Adrenal gland (tissue), 5 donors: ENCODE data around the gene KIFC3.

Source experiments
- CTCF ChIP-seq, 6 experiments: fragments of 450-650 bp in 4 of 6; fragments of 200-600 bp in 2 of 6; sonication (generic) in 1 of 6; IDR thresholded peaks; 1 replicate in 5 of 6; 2 replicates in 1 of 6; pipeline versions ENCODE4 v1.5.1 to v1.8.0; 2016 to 2021; ENCODE audit warnings: antibody characterized with exemption in 6 of 6, mild to moderate bottlenecking in 2 of 6, moderate library complexity in 1 of 6
- POLR2A ChIP-seq, 2 donors: fragments of 450-650 bp; IDR thresholded peaks; one replicate each; pipeline ENCODE4 v1.6.1; 2017; ENCODE audit warnings: antibody characterized with exemption in 2 of 2, mild to moderate bottlenecking in 2 of 2, moderate library complexity in 1 of 2
- donor health status: DM: no; HTN: no; CAD: no.

- TF ChIP-seq CTCF (IDR thresholded peaks at IDR 0.05) (no peak), POLR2A (IDR thresholded peaks at IDR 0.05) (no peak)
Measured at GRCh38 chr16:57732037-57732436, 70.3 kb downstream of the KIFC3 start.
